Mesendoderm (in vitro differentiated cells): ENCODE results near the gene LRRC46.

Experiments
- DNase-seq: peaks from one replicate; pipeline ENCODE4 v3.0.0; 2013
- H2AK5ac ChIP-seq: 2 replicates; pipeline ENCODE4 v1.6.1; 2013; ENCODE audit warnings: low read length, inconsistent platforms
- H2BK120ac ChIP-seq: 2 replicates; pipeline ENCODE4 v1.6.1; 2013; ENCODE audit warnings: low read depth, mild to moderate bottlenecking, low read length, moderate library complexity, mixed read lengths
- H2BK15ac ChIP-seq: replicated peaks from 2 replicates; pipeline ENCODE4 v1.6.1; 2013; ENCODE audit warnings: low read depth, mild to moderate bottlenecking, moderate library complexity
- H2BK5ac ChIP-seq: 2 replicates; pipeline ENCODE4 v1.6.1; 2013; ENCODE audit warnings: low read length, inconsistent platforms
- H3K18ac ChIP-seq: 2 replicates; pipeline ENCODE4 v1.6.1; 2013; ENCODE audit warnings: mild to moderate bottlenecking, low read length, mixed read lengths
- H3K23ac ChIP-seq: one replicate; pipeline ENCODE4 v1.6.1; 2013; ENCODE audit warnings: low read length
- H3K27ac ChIP-seq: 2 replicates; pipeline ENCODE4 v1.5.1; 2013; ENCODE audit warnings: low read depth, mild to moderate bottlenecking, inconsistent platforms, low read length, moderate library complexity
- H3K27me3 ChIP-seq: 2 replicates; pipeline ENCODE4 v1.6.1; 2013; ENCODE audit warnings: low read length, control low read depth, mild to moderate bottlenecking, inconsistent platforms; ENCODE audit not compliant: insufficient read depth, poor library complexity
- H3K36me3 ChIP-seq: 2 replicates; pipeline ENCODE4 v1.6.1; 2013; ENCODE audit warnings: low read length, inconsistent platforms; ENCODE audit not compliant: control insufficient read depth, insufficient read depth
- H3K4ac ChIP-seq: one replicate; pipeline ENCODE4 v1.6.1; 2013; ENCODE audit warnings: low read depth, mild to moderate bottlenecking, low read length, moderate library complexity
- H3K4me1 ChIP-seq: 2 replicates; pipeline ENCODE4 v1.6.1; 2013; ENCODE audit warnings: low read depth, low read length, inconsistent platforms; ENCODE audit not compliant: control insufficient read depth
- H3K4me2 ChIP-seq: 2 replicates; pipeline ENCODE4 v1.6.1; 2013; ENCODE audit warnings: low read length
- H3K4me3 ChIP-seq: 2 replicates; pipeline ENCODE4 v1.5.1; 2013; ENCODE audit warnings: mild to moderate bottlenecking, low read length
- H3K56ac ChIP-seq: one replicate; pipeline ENCODE4 v1.6.1; 2013; ENCODE audit warnings: low read length
- H3K79me1 ChIP-seq: 2 replicates; pipeline ENCODE4 v1.6.1; 2013; ENCODE audit warnings: low read length, inconsistent platforms
- H3K79me2 ChIP-seq: 2 replicates; pipeline ENCODE4 v1.6.1; 2013; ENCODE audit warnings: mild to moderate bottlenecking, low read length; ENCODE audit not compliant: control insufficient read depth, insufficient read depth
- H3K9ac ChIP-seq: 2 replicates; pipeline ENCODE4 v1.6.1; 2013; ENCODE audit warnings: low read length, inconsistent platforms
- H4K5ac ChIP-seq: one replicate; pipeline ENCODE4 v1.6.1; 2013; ENCODE audit warnings: low read length
- H4K8ac ChIP-seq: one replicate; pipeline ENCODE4 v1.6.1; 2013; ENCODE audit warnings: low read depth, mild to moderate bottlenecking, control low read depth, low read length, moderate library complexity
- WGBS: extraction: QIAGEN DNeasy Blood & Tissue Kit; methylation state at CpG from one replicate; pipeline ENCODE4 v1.1.7; 2013; ENCODE audit warnings: low lambda C conversion rate, missing lambda C conversion rate; ENCODE audit not compliant: insufficient coverage; ENCODE audit errors: extremely low coverage; 5-methylcytosine and 5-hydroxymethylcytosine counted together

LRRC46 gene

DNA sequence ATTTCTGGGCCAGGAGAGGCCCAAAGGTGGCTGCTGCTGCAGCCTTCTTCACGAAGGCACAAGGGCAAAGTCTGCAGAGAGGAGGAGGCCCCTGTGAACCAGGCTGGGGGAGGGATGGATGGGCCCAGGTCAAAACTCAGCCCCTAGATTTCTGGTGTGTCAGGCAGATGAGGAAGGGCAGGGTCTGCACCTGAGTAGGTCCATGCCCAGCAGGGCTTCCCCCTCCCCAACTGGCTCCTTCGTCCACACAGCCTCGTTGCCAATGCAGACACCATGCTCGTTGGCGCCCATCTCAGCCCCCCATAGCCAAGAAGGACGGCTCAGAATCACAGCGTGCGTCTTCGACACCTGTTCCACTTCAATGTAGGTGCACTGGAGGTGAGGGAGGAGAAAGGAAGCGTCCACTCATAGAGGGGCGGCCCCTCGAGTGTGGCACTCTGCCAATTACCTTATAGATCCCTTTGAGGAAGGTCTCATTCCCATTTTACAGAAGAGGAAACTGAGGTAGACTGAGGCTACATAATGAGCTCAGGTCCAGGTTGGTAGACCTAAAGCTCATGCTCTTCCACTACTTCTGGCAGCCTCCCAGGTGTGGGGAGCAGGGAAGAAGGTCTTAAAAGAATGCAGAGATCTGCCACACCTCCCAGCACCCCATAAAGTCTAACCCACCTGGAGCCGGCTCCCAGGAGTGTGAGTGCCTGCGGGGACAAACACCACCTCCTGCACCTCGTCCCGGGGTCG lies 8.7 kb downstream of the LRRC46 start:
- no CpG with 5 or more reads among the region's 17 CpGs for WGBS

DNA sequence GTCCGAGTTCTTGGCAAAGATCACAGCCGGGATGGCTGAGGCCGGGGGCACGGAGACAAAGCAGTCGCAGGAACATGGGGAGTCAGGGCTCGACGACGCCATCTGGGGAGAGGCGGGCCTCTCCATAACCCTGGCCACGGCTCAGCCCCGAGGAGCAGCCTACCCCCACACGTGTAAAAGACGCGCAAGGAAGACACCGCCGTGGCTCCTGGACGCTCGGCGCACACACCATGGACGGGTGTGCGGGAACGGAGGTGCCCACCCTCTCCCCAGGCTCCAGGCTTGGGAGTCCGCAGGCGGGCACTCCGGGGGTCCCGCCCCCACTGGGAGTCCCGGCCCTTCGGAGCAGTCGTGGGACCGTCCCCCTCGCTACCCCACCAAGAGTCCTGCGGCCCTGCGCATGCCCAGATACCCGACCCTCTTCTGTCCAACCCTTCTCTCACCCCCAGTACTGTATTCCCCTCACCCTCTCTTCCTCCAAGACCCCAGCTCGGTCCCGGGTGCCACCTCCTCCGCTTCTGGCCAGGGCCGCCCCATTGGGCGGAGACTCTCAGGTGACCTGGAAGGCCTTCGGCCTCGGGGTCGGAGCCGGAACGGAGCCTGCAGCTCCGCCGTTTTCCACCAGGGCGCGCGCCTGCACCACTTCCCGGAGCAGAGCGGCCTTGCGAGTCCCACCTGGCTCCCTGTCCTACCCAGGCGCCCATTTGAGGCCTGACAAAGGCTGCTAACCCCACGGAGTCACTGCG lies 9.4 kb downstream of the LRRC46 start, which contains the start of gene SCRN2:
Gene SCRN2, minus strand, starts transcription at position 532 of the 746 bp plus-strand sequence. Its CDS starts 430 bp downstream, at position 102.
- H3K79me2 ChIP-seq, result no peaks in the 10 kb centered on the region
- H4K8ac ChIP-seq, result peak within 1 kb of the TSS; percentile 58
- peak within 1 kb of the TSS; percentile 77 for H3K9ac ChIP-seq
- H3K18ac ChIP-seq, result peak within 1 kb of the TSS; percentile 61
- no peak within 1 kb of the TSS for H3K27ac ChIP-seq
- peaks cover 7% of the 10 kb centered on the region for H3K4me1 ChIP-seq
- no peaks in the 10 kb centered on the region for H3K36me3 ChIP-seq
- H3K79me1 ChIP-seq, result peaks cover 4% of the 10 kb centered on the region
- H2BK15ac ChIP-seq, result no peak within 1 kb of the TSS
- H3K56ac ChIP-seq, result peak within 1 kb of the TSS; percentile 86
- no CpG with 5 or more reads among the region's 55 CpGs for WGBS
- H3K4me2 ChIP-seq, result peak within 1 kb of the TSS; percentile 55
- H2BK120ac ChIP-seq, result no peak within 1 kb of the TSS
- H2BK5ac ChIP-seq, result no peak within 1 kb of the TSS
- no peak within 1 kb of the TSS for H4K5ac ChIP-seq
- DNase-seq, result peak; percentile 95
- no peak within 1 kb of the TSS for H2AK5ac ChIP-seq
- peak within 1 kb of the TSS; percentile 69 for H3K4me3 ChIP-seq
- H3K27me3 ChIP-seq, result no peaks in the 10 kb centered on the region
- no peak within 1 kb of the TSS for H3K23ac ChIP-seq
- peak within 1 kb of the TSS; percentile 21 for H3K4ac ChIP-seq

More for the DNA sequence above, 8.7 kb downstream of the LRRC46 start:
- no peak overlapping the region for H2BK5ac ChIP-seq
- H2BK120ac ChIP-seq, result no peak overlapping the region
- H3K23ac ChIP-seq, result no peak overlapping the region
- H3K4ac ChIP-seq, result no peak overlapping the region
- no peaks in the 10 kb centered on the region for H3K36me3 ChIP-seq
- no peak for DNase-seq
- H2BK15ac ChIP-seq, result no peak overlapping the region
- H4K5ac ChIP-seq, result no peak overlapping the region
- peaks cover 3% of the 10 kb centered on the region for H3K79me1 ChIP-seq
- no peak overlapping the region for H2AK5ac ChIP-seq
- H3K4me2 ChIP-seq, result peak overlapping the region; percentile 55
- H3K9ac ChIP-seq, result peak overlapping the region; percentile 77
- H3K79me2 ChIP-seq, result no peaks in the 10 kb centered on the region
- no peaks in the 10 kb centered on the region for H3K27me3 ChIP-seq
- H3K4me3 ChIP-seq, result peak overlapping the region; percentile 69
- no peak overlapping the region for H3K18ac ChIP-seq
- H3K27ac ChIP-seq, result no peak overlapping the region
- H4K8ac ChIP-seq, result no peak overlapping the region
- H3K56ac ChIP-seq, result peak overlapping the region; percentile 86
- H3K4me1 ChIP-seq, result peaks cover 7% of the 10 kb centered on the region

DNA sequence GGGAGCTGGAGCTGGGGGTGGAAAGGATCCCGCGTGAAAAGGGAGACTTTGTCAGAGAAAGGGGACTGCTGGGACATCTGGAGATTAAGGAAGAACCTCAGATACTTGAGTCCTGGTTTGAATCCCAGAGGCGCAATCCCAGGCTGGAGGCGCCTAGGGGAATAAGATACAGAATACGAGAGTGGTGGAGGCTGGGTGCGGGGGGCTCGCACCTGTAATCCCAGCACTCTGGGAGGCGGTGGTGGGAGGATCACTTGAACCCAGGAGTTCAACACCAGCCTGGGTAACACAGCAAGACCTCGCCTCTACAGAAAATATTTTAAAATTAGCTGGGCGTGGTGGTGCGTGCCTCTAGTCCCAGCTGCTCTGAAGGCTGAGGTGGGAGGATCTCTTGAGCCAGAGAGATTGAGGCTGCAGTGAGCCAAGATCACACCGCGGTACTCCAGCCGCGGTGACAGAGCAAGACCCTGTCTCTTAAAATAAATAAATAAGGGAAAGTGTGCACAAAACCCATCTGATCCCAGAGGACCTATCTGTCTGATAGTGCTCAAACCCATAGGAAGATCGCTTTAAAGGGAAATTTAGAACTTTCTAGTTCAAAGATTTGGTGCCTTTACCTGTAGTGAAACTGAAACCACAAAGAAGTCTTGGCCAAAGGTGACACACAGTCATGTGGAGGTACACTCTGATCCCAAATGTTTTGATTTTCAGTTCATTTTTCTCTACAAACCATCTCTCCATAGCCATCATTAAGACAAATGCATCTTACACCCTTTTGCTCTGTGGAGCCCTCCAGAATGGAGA lies 10.2 kb downstream of the LRRC46 start:
- no peak overlapping the region for H3K4me3 ChIP-seq
- no peak overlapping the region for H3K27ac ChIP-seq
- peaks cover 9% of the 10 kb centered on the region for H3K4me1 ChIP-seq
- H3K27me3 ChIP-seq, result no peaks in the 10 kb centered on the region
- H3K56ac ChIP-seq, result peak overlapping the region; percentile 65
- H3K18ac ChIP-seq, result no peak overlapping the region
- H2BK120ac ChIP-seq, result no peak overlapping the region
- peak overlapping the region; percentile 58 for H4K8ac ChIP-seq
- H3K79me2 ChIP-seq, result no peaks in the 10 kb centered on the region
- no CpG with 5 or more reads among the region's 16 CpGs for WGBS
- peak overlapping the region; percentile 21 for H3K4ac ChIP-seq
- H3K9ac ChIP-seq, result peak overlapping the region; percentile 52
- H2AK5ac ChIP-seq, result no peak overlapping the region
- H3K4me2 ChIP-seq, result no peak overlapping the region
- peaks cover 6% of the 10 kb centered on the region for H3K79me1 ChIP-seq
- H2BK5ac ChIP-seq, result no peak overlapping the region
- no peak overlapping the region for H2BK15ac ChIP-seq
- H3K23ac ChIP-seq, result no peak overlapping the region
- H4K5ac ChIP-seq, result no peak overlapping the region
- no peak for DNase-seq
- H3K36me3 ChIP-seq, result no peaks in the 10 kb centered on the region

DNA sequence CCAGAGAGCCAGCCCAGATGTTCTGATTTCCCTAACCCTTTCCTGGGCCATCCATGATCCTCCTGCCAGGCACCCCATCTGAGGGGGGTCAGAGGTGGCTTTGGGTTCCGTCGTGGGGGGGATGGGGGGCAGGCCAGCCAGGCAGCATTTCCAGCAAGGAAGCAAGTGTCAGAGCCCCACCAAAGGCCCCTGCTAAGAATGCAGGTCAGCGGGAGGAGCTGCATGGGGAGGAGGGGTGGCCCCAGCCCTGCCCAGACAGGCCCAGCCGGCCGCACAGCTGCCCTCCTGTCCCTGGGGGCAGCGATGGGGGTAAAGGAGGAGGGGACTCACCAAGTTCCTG lies 11.9 kb downstream of the LRRC46 start:
- no peak overlapping the region for H3K56ac ChIP-seq
- no peak overlapping the region for H3K27ac ChIP-seq
- H4K5ac ChIP-seq, result no peak overlapping the region
- DNase-seq, result no peak
- H3K36me3 ChIP-seq, result no peaks in the 10 kb centered on the region
- H2BK120ac ChIP-seq, result no peak overlapping the region
- H3K79me2 ChIP-seq, result no peaks in the 10 kb centered on the region
- H3K4me1 ChIP-seq, result peaks cover 9% of the 10 kb centered on the region
- H3K4ac ChIP-seq, result no peak overlapping the region
- no CpG with 5 or more reads among the region's 6 CpGs for WGBS
- no peak overlapping the region for H2BK15ac ChIP-seq
- no peaks in the 10 kb centered on the region for H3K27me3 ChIP-seq
- no peak overlapping the region for H2AK5ac ChIP-seq
- H3K4me3 ChIP-seq, result no peak overlapping the region
- no peak overlapping the region for H4K8ac ChIP-seq
- H3K23ac ChIP-seq, result no peak overlapping the region
- peaks cover 6% of the 10 kb centered on the region for H3K79me1 ChIP-seq
- H3K9ac ChIP-seq, result peak overlapping the region; percentile 12
- no peak overlapping the region for H3K18ac ChIP-seq
- H3K4me2 ChIP-seq, result no peak overlapping the region
- H2BK5ac ChIP-seq, result no peak overlapping the region

DNA sequence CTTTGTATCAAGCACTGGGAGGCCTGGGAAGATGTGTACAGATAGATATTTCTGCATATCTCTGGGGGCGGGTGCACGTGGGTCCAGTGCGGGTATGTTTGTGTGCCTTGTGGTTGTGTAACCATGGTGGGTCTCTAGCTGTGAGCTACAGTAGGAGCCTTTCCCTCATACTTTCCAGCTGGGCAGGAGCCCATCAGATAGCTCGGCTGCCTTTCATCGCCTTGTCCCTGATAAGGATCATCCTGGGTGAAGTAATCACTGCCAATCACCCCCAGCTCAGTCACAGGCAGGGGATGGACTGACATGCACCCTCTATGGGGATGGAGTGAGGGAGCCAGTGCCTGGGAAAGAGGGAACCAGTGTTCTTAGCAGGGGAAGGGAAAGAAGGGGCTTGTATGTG lies 12.8 kb downstream of the LRRC46 start:
- Histone ChIP-seq H3K56ac (peak overlapping the region; percentile 53), H3K27me3 (no peaks in the 10 kb centered on the region), H2BK5ac (no peak overlapping the region), H2AK5ac (no peak overlapping the region), H3K4ac (no peak overlapping the region), H3K18ac (no peak overlapping the region), H4K8ac (no peak overlapping the region), H2BK120ac (no peak overlapping the region), H3K79me2 (peaks cover 7% of the 10 kb centered on the region), H3K36me3 (no peaks in the 10 kb centered on the region), H4K5ac (no peak overlapping the region), H3K23ac (no peak overlapping the region), H3K4me1 (peaks cover 11% of the 10 kb centered on the region), H3K4me2 (no peak overlapping the region), H3K9ac (peak overlapping the region; percentile 8), H3K27ac (no peak overlapping the region), H3K79me1 (peaks cover 8% of the 10 kb centered on the region), H3K4me3 (no peak overlapping the region), H2BK15ac (no peak overlapping the region)
- DNase-seq, result no peak
- WGBS, result no CpG with 5 or more reads among the region's 5 CpGs
